Measurements from ENCODE around the gene IFNAR1. TPM values are rescaled to one million over a fixed set of nuclear protein-coding genes. Genes with fewer than 3 reads are reported as not detected.
A peak's percentile ranks its signal among the peaks of the same experiment; 100 is the strongest.

Gene IFNAR1
- total RNA-seq, 1 donor from 2014 or later = 47.6 TPM

DNA sequence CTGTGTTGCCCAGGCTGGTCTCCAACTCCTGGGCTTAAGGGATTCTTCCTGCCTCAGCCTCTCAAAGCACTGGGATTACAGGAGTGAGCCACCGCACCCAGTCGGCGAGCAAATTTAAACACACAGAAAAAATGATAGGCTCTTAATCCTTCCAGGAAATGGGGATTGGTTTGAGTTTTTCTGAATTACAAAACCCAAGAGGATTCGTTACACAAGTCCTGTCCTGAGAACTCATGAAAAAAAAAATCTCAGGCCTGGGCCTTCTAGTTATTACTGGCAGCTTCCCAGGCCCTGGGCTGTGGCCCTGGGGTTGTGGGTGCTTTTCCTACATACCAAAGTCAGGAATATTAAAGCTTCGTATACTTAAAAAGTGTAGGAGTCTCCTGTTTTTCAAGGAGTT, 72.2 kb downstream of the IFNAR1 start:
- ATAC-seq (no peak), DNase-seq (ENCODE audit: low spot score) (no peak)

- no peak for ATAC-seq
These were observed 72.9 kb downstream of the IFNAR1 start for GRCh38 chr21:33397717-33398116.

DNA sequence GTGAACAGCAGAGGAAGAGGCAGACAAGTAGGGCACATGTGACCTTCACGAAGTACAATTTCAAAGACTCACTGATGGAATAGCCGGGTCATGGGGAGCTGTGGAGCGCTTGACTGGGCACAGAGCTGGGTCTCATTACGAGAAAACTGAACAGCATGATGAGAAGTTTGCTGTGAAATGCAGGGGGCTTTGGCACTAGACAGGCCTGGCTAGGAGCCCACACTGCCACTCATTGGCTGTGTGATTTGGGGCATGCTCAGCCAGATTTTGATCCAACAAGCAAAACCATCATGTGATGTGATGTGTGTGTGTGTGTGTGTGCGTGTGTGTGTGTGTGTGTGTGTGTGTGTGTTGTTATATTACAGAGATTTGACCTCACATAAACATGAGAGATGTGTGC, 73.6 kb downstream of the IFNAR1 start:
- ATAC-seq (no peak), DNase-seq (ENCODE audit: low spot score) (no peak)

More at GRCh38 chr21:33397717-33398116, 72.9 kb downstream of the IFNAR1 start:
- no peak for DNase-seq (ENCODE audit: low spot score)

GRCh38 chr21:33401630-33401992, 76.8 kb downstream of the IFNAR1 start:
- no peak for DNase-seq (ENCODE audit: low spot score)
- no peak for ATAC-seq

DNA sequence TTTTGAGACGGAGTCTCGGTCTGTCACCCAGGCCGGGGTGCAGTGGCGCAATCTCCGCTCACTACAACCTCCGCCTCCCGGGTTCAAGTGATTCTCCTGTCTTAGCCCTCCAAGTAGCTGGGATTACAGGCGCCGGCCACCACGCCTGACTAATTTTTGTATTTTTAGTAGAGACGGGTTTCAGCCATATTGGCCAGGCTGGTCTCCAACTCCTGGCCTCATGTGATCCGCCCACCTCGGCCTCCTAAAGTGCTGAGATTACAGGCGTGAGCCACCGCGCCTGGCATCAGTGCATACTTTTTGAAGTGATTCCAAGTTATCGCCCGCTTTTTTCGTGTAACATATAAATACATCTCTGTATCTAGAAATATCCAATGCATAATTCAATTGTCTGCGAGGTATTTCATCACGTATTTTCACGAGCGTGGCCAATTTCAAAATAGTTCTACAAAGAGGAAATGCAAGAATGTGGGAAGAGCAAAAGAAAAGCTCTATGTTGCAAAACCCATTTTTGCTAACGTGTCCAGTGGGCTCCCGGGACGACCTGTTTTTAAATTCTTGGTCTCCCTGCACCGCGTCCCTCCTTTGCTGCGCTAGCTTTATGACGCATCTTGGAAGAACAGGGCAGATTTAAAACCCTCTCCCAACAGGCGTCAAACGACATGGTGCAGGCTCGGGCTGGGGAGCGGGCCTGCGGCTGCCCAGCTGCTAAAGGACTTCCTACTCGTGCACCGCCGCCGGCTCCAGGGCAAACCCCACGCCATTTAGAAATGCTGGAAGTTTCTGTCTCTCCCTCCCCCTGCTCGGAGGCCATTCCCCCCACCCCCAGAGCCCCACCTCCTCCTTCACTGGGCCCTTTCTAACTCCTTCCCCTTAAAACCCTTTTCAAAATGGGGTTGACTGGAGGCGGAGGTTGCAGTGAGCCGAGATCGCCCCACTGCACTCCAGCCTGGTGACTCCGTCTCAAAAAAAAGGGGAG, 77.5 kb downstream of the IFNAR1 start:
- DNase-seq (ENCODE audit: low spot score) (peak; percentile 59), ATAC-seq (no peak)

- peak; percentile 59 for ATAC-seq
- DNase-seq (ENCODE audit: low spot score) = peak; percentile 71
These were observed 78.5 kb downstream of the IFNAR1 start, which contains the start of gene IFNGR2 for GRCh38 chr21:33403128-33403785. IFNGR2 (plus strand) TSS chr21:33403413; CDS start chr21:33403544, 131 bp downstream.

GRCh38 chr21:33403786-33404585, 79.2 kb downstream of the IFNAR1 start:
- DNase-seq (ENCODE audit: low spot score) = peak; percentile 76
- ATAC-seq = peak; percentile 58

DNA sequence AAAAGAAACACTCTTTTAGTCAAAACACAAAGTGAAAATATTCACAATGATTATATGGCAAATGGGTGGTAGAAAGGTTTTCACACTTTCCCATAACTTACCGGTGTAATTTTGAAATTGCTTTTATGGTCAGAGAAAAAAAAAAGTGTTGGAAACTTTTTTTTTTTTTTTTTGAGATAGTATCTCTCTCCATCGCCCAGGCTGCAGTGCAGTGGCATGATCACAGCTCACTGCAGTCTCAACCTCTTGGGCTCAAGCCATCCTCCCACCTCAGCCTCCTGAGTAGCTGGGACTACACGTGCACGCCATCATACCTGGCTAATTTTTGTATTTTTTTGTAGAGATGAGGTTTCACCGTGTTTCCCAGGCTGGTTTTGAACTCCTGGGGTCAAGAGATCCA, 81.7 kb downstream of the IFNAR1 start:
- DNase-seq (ENCODE audit: low spot score) (no peak), ATAC-seq (no peak)

Other genes starting within 250 kb of the IFNAR1 start
- gene IFNAR2, start 95.0 kb upstream of the IFNAR1 start, total RNA-seq = 13.4 TPM
- gene IL10RB, start 58.6 kb upstream of the IFNAR1 start, total RNA-seq = 12.3 TPM
- gene IFNGR2, start 78.4 kb downstream of the IFNAR1 start, total RNA-seq = 14.9 TPM
- 22.3 TPM for gene TMEM50B, start 155.0 kb downstream of the IFNAR1 start, total RNA-seq
- 2.3 TPM for gene DNAJC28, start 166.7 kb downstream of the IFNAR1 start, total RNA-seq
- 31.7 TPM for gene GART, start 217.1 kb downstream of the IFNAR1 start, total RNA-seq
- 94.6 TPM for gene SON, start 218.1 kb downstream of the IFNAR1 start, total RNA-seq

Data from left lobe of liver (tissue), 2 donors.